SU-DHL-6 (cell line): ENCODE results near the gene FAT1.

Experiments
- CTCF ChIP-seq: fragments of 200-600 bp; sonication (generic); IDR thresholded peaks from one replicate; pipeline ENCODE4 v1.5.1; 2017; ENCODE audit warnings: antibody characterized with exemption, mild to moderate bottlenecking, low read length, moderate library complexity; ENCODE audit not compliant: insufficient read depth, poor library complexity, severe bottlenecking
- EZH2phosphoT487 ChIP-seq: fragments of 200-600 bp; sonication (generic), shearing (Covaris generic); conservative IDR thresholded peaks from 2 replicates; pipeline ENCODE4 v1.6.1; 2018; ENCODE audit warnings: mild to moderate bottlenecking, antibody characterized with exemption, low read length, moderate library complexity, mixed read lengths

- TF ChIP-seq CTCF (no peak), EZH2phosphoT487 (no peak)
These were observed 13.8 kb upstream of the FAT1 start for GRCh38 chr4:186737427-186737826.
